GM11168 (cell line): ENCODE data around the gene NASP.

Experiments
- in situ Hi-C: fragments of 300-500 bp; cut with MboI; formaldehyde crosslinking; loops from one replicate; pipeline ENCODE4 v1.12.0; 2022; ENCODE audit warnings: low sequenced_read_pairs; ENCODE audit not compliant: unreplicated experiment

The NASP gene

GRCh38 chr1:45615885-45616284, 32.0 kb downstream of the NASP start:
- in situ Hi-C loops, result no loop called here

DNA sequence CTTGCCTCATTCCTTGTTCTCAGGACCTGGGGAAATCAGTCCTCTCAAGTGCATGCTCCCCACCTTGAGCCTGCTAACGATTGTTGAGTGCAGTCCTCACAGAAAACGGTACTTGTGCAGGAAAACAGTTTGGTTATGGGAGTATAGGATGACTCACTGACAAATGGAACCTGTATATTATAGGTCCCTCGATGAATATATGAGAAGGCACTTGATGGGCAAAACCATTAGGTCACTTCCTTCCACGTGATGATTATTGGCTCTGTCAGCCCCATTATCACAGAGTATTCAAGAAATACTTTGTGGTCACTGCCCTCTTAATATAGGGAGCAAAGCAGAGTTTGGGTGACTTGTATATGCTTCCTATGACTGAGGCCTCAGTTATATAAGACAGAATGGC, 33.8 kb downstream of the NASP start:
- in situ Hi-C loops, result no loop called here

- in situ Hi-C loops, result no loop called here
Measured at GRCh38 chr1:45619149-45619921, 35.5 kb downstream of the NASP start.

- in situ Hi-C loops, result no loop called here
Measured at GRCh38 chr1:45620588-45621500, 37.0 kb downstream of the NASP start.

- in situ Hi-C loops, result no loop called here
Measured at GRCh38 chr1:45621501-45621836, 37.6 kb downstream of the NASP start.

- in situ Hi-C loops, result no loop called here
Measured at GRCh38 chr1:45621895-45622523, 38.2 kb downstream of the NASP start.

- in situ Hi-C loops, result no loop called here
Measured at GRCh38 chr1:45622524-45623394, 38.9 kb downstream of the NASP start.

- in situ Hi-C loops, result no loop called here
Measured at GRCh38 chr1:45623972-45624371, 40.1 kb downstream of the NASP start, which contains the start of gene CCDC17. CCDC17 (minus strand) TSS chr1:45624054; CDS start chr1:45623909, 145 bp downstream.

DNA sequence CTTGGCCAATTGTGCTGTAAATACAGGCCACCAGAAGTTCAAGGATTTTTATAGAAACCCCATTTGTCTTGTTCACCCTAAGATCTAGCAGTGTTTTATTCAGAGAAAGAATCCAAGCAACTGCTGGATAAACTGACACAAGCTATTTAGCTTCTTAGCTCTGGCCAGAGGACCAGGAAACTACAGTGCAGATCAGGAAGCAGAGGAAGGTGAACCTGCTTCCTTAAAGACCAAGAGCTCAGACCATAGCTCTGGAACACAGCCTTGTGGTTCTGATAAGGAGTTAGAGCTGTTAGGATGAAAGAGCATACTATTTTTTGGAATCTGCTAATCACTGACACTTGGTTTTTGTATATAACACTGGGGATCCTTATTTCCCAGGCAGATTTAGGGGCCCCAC, 45.2 kb downstream of the NASP start:
- in situ Hi-C loops, result no loop called here

GRCh38 chr1:45630429-45630828, 46.6 kb downstream of the NASP start:
- in situ Hi-C loops, result no loop called here

DNA sequence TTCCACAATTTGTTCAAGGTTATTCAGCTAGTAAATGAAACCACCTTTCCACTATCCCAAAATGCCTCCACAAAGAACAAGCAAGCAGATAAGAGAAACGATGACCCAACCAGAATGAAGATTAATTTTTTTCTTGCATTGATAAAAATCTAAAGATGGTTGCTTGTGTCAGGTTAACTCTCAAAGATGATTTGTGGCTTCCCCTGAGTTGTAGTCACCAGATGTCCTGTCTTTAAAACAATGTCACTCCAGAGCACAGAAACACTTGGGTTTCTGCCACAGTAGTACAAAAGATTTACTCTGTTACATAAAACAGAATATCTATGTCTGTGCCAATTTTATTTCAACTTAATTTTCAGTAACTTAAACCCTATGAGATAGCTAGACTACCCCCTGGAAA, 51.4 kb downstream of the NASP start:
- in situ Hi-C loops, result no loop called here

DNA sequence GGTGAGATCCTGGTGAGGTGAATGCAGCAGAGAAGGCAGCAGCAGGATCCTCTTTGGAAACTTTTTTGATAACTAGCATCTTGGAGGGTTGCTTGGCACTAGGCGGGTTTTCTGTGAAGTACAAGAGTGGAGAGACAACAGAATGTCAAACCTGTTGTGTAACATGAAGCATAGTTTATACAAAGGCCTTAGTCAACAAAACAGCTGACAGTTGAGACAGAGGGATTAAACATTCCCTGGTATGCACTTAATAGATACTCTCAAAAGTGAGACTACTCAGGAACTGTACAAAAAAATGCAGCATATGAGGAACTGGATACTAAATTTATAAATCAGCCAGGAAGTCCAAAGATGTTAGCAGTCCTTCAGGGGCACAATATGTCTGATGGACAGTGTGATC, 56.5 kb downstream of the NASP start:
- in situ Hi-C loops, result no loop called here

DNA sequence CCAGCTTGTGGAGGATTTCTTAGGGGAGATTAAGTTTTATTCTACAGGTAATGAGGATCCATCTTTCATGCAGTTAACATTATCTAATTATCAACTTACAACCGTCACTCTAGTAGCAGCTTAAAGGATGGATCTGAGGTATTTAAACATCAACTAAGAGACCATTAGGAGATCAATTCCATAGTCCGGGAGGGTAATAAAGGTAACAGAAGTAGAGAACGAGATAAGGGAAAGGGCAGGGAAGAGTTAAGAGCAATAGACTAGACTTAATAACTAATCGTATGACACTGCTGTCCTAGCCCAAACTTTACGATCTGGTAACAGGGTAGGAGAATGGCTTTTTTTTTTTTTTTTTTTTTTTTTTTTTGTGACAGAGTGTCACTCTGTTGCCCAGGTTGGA, 59.5 kb downstream of the NASP start:
- in situ Hi-C loops, result no loop called here

- in situ Hi-C loops, result no loop called here
Measured at GRCh38 chr1:45643978-45644377, 60.1 kb downstream of the NASP start.

- in situ Hi-C loops, result no loop called here
Measured at GRCh38 chr1:45644661-45645060, 60.8 kb downstream of the NASP start.

DNA sequence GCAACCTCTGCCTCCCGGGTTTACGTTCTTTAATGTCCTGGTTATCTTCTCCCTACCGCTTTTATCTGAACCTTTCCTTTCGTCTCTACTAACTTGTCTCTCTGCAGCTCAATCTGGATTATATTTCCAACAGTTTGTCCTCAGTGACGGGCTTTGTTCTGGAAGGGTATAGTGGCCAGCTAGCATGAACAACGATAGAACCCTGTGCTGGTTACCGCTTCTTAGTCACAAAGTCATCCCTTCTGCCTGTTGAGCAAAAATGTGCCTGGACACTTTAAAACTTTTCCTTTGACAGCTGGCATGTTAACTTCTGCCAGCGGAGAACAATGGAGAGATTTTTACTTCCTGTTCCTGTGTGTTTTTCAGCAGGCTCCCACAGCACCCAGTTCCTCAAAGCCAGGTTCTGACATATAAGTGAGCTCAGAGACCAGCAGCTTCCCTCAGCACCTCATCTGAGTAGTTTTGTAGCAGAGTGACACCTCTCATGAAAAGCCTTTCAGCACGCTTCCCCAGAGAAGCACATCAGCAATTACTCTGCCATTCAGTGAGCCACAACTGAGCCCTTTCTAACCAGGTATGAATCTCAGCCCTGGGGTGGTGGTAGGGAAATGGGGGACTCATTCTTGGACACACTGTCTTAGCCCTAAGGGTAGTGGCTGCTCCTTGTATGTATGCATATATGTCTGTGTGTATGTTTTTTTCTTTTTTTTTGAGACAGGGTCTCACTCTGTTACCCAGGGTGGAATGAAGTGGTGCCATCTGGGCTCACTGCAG, 63.6 kb downstream of the NASP start:
- in situ Hi-C loops, result no loop called here

DNA sequence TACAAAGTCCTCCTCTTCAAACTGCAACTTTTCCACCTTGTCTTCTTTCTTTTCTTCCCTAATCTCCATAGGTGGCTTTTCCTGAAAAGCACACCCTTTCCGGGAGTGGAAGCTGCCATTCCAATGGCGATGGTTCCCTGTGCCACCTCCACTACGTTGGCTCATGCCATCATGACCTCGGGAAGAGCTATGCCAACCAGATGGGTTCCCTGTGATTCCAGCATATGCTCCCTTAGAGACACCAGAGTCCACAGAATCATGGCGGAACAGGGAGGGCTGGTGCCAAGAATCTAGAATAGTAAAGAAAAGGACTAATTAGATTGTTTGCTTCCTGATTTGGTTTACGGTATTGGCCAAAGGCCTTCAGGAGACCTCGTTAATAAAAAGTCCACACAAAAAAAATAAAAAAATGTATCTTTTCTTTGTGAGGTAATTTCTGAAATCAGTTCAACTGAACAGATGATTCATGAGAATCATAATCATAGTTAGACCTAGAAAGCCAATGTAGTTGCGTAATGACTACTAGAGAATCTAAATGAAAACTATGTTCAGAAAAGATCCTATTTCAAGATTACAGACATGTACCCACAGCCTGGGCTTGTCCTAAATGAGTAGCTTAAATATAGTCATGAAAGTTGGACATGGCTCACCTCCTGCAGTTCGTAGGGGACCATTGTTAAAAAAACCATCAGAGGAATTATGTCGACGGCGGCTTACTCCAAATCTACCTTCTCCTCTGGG, 70.9 kb downstream of the NASP start:
- in situ Hi-C loops, result no loop called here

DNA sequence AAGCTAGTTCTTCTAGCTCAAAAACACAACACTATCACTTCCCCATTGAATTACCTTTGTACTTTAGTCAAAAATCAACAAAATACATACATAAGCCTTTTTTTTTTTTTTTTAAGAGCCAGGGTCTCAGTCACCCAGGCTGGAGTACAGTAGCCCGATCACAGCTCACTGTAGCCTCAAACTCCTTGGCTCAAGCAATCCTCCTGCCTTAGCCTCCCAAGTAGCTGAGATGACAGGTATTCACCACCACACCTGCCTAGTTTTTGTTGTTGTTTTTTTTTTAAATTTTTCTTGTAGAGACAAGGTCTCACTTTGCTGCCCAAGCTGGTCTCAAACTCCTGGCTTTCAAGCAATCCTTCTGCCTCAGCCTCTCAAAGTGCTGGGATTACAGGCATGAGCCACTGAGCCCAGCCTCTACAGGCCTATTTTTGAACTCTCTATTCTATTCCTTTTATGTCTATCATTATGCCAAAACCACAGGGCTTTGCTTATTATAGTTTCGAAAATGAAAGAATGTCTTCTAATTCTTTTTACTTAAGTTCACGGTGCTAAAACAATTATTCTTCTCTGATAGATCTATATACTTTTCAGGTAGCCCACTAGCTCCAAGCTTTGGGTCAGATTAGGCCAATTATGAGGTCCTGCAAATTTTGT, 72.9 kb downstream of the NASP start:
- in situ Hi-C loops, result no loop called here
